Stimulated activated naive B cell treated with anti-CD40 and anti-IgM and Interleukin-4, amounts not matched to agents 10 μg/mL and 1 μg/mL and 100 μg/mL, for 72 hours (primary cell): ENCODE results near the gene ACP3.
A peak's percentile ranks its signal among the peaks of the same experiment; 100 is the strongest.
"Not testable (repeated sequence)": the region's sequence is repeated elsewhere in the genome, so short reads cannot be mapped to it uniquely, and the experiment has no call there.

Source experiments
- ATAC-seq, 2 donors: fragments of 150-1000 bp; cut with Tn5 transposase; replicated peaks; 2 replicates each; pipeline ENCODE4 v1.10.0; 2021; ENCODE audit warnings: moderate library complexity in 1 of 2
- DNase-seq: peaks from one replicate; pipeline ENCODE4 v3.0.0; 2021
- H3K27ac Mint-ChIP-seq: one replicate; pipeline ENCODE4 v1.8.0; 2022; ENCODE audit warnings: mild to moderate bottlenecking, mixed read lengths
- H3K27me3 Mint-ChIP-seq, 2 donors: one replicate each; pipeline ENCODE4 v1.8.0; 2022; ENCODE audit warnings: mixed read lengths in 2 of 2
- H3K36me3 Mint-ChIP-seq, 2 donors: one replicate each; pipeline ENCODE4 v1.8.0; 2022; ENCODE audit warnings: mixed read lengths in 2 of 2, mild to moderate bottlenecking in 1 of 2
- H3K4me1 Mint-ChIP-seq, 2 donors: one replicate each; pipeline ENCODE4 v1.8.0; 2022; ENCODE audit warnings: mixed read lengths in 2 of 2, mild to moderate bottlenecking in 1 of 2
- H3K4me3 Mint-ChIP-seq, 2 donors: one replicate each; pipeline ENCODE4 v1.8.0; 2022; ENCODE audit warnings: mild to moderate bottlenecking in 2 of 2, mixed read lengths in 2 of 2, moderate library complexity in 1 of 2
- H3K9me3 Mint-ChIP-seq, 2 donors: one replicate each; pipeline ENCODE4 v1.8.0; 2022; ENCODE audit warnings: mixed read lengths in 2 of 2, mild to moderate bottlenecking in 1 of 2

ACP3 gene

DNA sequence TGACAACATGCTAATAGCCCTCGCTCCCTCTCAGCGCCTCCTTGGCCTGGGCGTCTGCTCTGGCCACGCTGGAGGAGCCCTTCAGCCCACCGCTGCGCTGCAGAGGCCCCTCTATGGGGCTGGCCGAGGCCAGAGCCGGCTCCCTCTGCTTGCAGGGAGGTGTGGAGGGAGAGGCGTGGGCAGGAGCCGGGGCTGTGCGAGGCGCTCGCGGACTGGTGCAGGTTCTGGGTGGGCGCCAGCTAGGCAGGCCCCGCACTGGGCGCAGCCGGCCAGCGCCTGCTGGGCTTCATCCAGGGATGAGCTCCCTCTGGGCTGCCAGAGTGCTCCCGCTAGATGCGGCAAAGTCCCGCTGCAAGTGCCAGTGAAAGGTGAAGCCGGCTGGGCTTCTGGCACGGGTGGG, 79.0 kb downstream of the ACP3 start:
- ATAC-seq (no peak), DNase-seq (no peak)
- Mint-ChIP-seq H3K36me3 (no peaks in the 10 kb centered on the region), H3K4me3 (no peak overlapping the region), H3K27me3 (no peaks in the 10 kb centered on the region), H3K27ac (no peak overlapping the region), H3K9me3 (peaks cover 0 to 5% of the 10 kb centered on the region in 2 donors), H3K4me1 (peaks cover 3 to 6% of the 10 kb centered on the region in 2 donors)

DNA sequence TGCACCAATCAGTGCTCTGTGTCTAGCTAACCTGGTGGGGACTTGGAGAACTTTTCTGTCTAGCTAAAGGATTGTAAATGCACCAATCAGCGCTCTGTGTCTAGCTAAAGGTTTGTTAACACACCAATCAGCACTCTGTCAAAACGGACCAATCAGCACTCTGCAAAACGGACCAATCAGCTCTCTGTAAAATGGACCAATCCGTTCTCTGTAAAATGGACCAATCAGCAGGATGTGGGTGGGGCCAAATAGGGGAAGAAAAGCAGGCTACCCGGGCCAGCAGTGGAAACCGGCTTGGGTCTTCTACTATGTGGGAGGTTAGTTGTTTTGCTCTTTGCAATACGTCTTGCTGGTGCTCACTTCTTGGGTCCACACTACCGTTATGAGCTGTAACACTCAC, 79.6 kb downstream of the ACP3 start:
- not testable (repeated sequence) for H3K27ac Mint-ChIP-seq, H3K4me3 Mint-ChIP-seq, ATAC-seq, DNase-seq, H3K36me3 Mint-ChIP-seq, H3K27me3 Mint-ChIP-seq, H3K4me1 Mint-ChIP-seq, H3K9me3 Mint-ChIP-seq

GRCh38 chr3:132399054-132399929, 82.1 kb downstream of the ACP3 start:
- no peaks in the 10 kb centered on the region for H3K27me3 Mint-ChIP-seq
- ATAC-seq (peak; percentile 61 to 68), DNase-seq (no peak)
- no peak overlapping the region for H3K27ac Mint-ChIP-seq
- H3K4me1 Mint-ChIP-seq = no peaks in the 10 kb centered on the region
- H3K9me3 Mint-ChIP-seq = peaks cover 0 to 5% of the 10 kb centered on the region in 2 donors
- H3K36me3 Mint-ChIP-seq = no peaks in the 10 kb centered on the region
- H3K4me3 Mint-ChIP-seq = no peak overlapping the region

DNA sequence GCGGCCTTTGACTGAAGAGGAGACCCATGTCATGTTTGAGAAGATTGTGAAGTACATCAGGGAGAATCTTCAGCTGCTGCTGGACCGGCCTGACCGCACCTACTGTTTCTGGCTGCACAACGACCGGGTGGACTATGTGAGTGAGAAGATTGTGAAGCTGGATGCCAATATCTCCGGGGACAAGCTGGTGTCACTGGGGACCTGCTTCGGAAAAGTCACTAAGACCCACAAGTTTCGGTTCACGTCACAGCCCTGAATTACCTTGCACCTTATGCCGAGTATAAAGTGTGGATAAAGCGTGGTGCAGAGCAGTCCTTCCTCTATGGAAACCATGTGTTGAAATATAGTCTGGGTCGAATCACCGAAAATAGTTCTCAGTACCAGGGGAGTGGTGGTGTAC, 84.0 kb downstream of the ACP3 start:
- DNase-seq (no peak), ATAC-seq (no peak)
- Mint-ChIP-seq H3K4me3 (no peak overlapping the region), H3K27ac (peak overlapping the region; percentile 25), H3K36me3 (no peaks in the 10 kb centered on the region), H3K9me3 (peaks cover 0 to 4% of the 10 kb centered on the region in 2 donors), H3K4me1 (peaks cover 5 to 12% of the 10 kb centered on the region in 2 donors), H3K27me3 (no peaks in the 10 kb centered on the region)

GRCh38 chr3:132404276-132404675, 87.1 kb downstream of the ACP3 start:
- DNase-seq (no peak), ATAC-seq (no peak)
- H3K4me3 Mint-ChIP-seq = no peak overlapping the region
- no peaks in the 10 kb centered on the region for H3K36me3 Mint-ChIP-seq
- no peak overlapping the region for H3K27ac Mint-ChIP-seq
- H3K27me3 Mint-ChIP-seq = no peaks in the 10 kb centered on the region
- H3K4me1 Mint-ChIP-seq = peaks cover 10 to 23% of the 10 kb centered on the region in 2 donors
- no peaks in the 10 kb centered on the region for H3K9me3 Mint-ChIP-seq

DNA sequence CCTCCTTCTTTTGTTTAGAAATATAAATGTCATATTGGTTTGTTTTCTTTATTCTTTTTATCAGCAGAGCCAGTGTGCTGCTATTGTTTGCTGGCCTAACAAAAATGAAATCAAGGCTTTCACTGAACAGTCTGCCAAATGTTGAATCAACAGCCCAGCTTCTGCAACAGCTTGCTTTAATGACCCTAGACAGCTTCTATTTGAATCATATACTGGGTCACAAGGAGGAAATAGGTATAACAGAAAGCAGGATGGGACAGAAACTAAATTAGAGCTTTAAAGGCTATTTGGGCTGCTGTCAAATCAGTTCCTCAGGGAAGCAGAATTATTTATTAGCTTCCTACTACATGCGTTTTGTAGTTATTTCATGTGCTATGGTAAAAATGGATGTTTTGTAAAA, 88.0 kb downstream of the ACP3 start:
- H3K27me3 Mint-ChIP-seq = no peaks in the 10 kb centered on the region
- H3K4me1 Mint-ChIP-seq = peaks cover 10 to 23% of the 10 kb centered on the region in 2 donors
- H3K4me3 Mint-ChIP-seq = no peak overlapping the region
- no peaks in the 10 kb centered on the region for H3K9me3 Mint-ChIP-seq
- ATAC-seq = peak in 1 of 2 donors; percentile 39
- H3K36me3 Mint-ChIP-seq = no peaks in the 10 kb centered on the region
- H3K27ac Mint-ChIP-seq = no peak overlapping the region
- DNase-seq = no peak

DNA sequence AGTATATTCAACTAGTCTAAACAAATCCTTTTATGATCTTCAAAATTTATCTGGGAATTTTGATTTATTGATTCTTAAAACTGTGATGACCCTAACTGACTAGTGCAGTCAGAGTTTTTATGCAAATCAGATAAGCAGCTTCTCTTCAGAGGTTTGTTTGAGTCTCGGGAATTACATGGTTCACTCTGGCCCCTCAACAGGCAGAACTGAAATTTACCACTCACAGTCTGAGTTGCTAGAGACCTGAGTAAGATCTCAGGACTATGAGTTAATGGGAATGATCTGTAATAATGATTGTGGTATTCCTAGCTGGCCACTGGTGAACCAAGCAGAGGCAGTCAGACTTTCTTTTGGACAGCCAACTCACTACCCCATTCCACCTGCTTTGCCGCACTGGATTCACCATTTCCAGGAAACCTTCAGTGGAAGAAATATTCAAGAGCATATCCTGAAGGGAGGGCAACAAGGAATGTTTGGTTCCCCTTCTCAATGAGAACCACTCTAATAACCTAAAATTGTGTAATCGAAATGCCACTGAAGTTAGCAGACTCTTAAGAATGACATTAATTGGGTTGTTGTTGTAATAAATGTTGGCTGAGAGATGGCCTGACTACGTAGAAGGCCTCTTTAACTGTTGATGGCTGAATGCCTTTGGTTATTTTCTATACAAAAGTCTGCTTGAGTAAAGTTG, 88.5 kb downstream of the ACP3 start:
- H3K27ac Mint-ChIP-seq = no peak overlapping the region
- ATAC-seq = peak in 1 of 2 donors; percentile 38

DNA sequence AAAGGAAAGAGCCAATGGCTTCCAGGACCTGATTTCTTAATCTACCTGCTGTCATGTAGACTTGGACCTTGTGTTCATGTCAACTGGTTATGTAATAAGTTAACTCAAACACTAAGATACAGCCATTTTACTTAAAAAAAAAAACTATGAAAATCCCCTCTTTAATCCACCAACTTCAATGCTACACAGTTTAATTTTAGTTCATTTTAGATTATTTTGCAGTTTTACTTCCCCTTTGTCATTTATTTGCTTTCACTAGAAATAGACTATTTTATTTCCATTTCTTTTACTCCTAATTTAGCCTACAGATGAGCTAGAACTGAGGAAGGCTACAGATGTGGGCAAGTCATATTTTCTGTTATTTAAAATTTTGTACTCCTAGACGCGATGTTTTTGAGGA, 89.4 kb downstream of the ACP3 start:
- DNase-seq (no peak), ATAC-seq (no peak)
- H3K27me3 Mint-ChIP-seq = no peaks in the 10 kb centered on the region
- no peaks in the 10 kb centered on the region for H3K9me3 Mint-ChIP-seq
- H3K27ac Mint-ChIP-seq = no peak overlapping the region
- no peaks in the 10 kb centered on the region for H3K36me3 Mint-ChIP-seq
- peaks cover 10 to 23% of the 10 kb centered on the region in 2 donors for H3K4me1 Mint-ChIP-seq
- peak overlapping the region in 1 of 2 donors; percentile 15 for H3K4me3 Mint-ChIP-seq

More for the DNA sequence above, 88.5 kb downstream of the ACP3 start:
- no peak for DNase-seq
- Mint-ChIP-seq H3K4me3 (no peak overlapping the region), H3K27me3 (no peaks in the 10 kb centered on the region), H3K4me1 (peaks cover 10 to 23% of the 10 kb centered on the region in 2 donors), H3K9me3 (no peaks in the 10 kb centered on the region), H3K36me3 (no peaks in the 10 kb centered on the region)

DNA sequence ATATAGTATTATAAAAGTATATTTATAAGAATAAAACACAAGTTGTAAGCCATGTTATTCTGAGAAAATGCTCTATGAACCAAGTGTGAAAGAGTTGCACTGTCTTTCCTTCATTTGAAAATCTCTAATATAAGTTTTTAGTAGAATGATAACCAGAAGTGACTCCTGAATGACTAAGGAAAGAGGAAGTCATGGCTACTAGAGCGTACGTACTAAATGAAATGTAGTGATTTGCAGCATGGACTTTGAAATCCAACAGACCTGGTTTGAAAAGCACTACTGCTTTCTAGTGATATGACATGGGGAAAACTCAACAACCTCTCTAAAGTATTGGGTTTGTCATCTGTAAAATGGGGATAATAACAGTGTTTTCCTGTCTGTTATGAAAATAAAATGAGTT, 89.8 kb downstream of the ACP3 start:
- Mint-ChIP-seq H3K27ac (no peak overlapping the region), H3K4me3 (no peak overlapping the region), H3K9me3 (no peaks in the 10 kb centered on the region), H3K27me3 (no peaks in the 10 kb centered on the region), H3K36me3 (no peaks in the 10 kb centered on the region), H3K4me1 (peaks cover 10 to 23% of the 10 kb centered on the region in 2 donors)
- DNase-seq (no peak), ATAC-seq (peak; percentile 56 to 64)
